ENCODE results near the gene RAB11A. TPM values are rescaled to one million over a fixed set of nuclear protein-coding genes. Genes with fewer than 3 reads are reported as not detected.

Gene RAB11A
- total and polyA plus RNA-seq, 7 donors = 89.5 to 152 (median 115) TPM

DNA sequence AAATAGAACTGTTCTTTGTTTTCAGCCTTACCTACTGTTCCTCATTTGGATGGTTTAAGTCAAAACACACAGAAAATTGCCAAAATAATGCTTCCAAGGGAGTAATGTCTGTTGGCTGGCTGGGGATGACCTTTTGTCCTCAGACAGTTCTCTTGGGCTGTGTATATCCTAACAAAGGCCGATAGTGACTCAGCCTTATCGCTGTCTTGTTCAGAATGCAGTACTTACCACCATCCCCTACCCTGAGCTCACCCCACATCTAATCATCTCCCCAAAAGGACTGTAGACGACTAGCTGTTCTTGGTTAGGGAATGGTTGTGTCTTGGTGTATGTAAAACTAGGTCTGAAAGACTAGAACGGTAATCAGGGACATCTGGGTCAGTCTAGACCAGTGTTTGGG, 35.0 kb downstream of the RAB11A start:
- TF ChIP-seq, protein P1, sequence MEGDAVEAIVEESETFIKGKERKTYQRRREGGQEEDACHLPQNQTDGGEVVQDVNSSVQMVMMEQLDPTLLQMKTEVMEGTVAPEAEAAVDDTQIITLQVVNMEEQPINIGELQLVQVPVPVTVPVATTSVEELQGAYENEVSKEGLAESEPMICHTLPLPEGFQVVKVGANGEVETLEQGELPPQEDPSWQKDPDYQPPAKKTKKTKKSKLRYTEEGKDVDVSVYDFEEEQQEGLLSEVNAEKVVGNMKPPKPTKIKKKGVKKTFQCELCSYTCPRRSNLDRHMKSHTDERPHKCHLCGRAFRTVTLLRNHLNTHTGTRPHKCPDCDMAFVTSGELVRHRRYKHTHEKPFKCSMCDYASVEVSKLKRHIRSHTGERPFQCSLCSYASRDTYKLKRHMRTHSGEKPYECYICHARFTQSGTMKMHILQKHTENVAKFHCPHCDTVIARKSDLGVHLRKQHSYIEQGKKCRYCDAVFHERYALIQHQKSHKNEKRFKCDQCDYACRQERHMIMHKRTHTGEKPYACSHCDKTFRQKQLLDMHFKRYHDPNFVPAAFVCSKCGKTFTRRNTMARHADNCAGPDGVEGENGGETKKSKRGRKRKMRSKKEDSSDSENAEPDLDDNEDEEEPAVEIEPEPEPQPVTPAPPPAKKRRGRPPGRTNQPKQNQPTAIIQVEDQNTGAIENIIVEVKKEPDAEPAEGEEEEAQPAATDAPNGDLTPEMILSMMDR (IDR thresholded peaks at IDR 0.05) = no peak
- H3K4me3 ChIP-seq = no peak overlapping the region
- H3K27ac ChIP-seq = no peak overlapping the region
- peaks cover 2 to 83% of the 10 kb centered on the region in 2 donors for H3K36me3 ChIP-seq (ENCODE audit: insufficient read depth in 1 of 2, low read depth in 1 of 2)
- H3K27me3 ChIP-seq (ENCODE audit: insufficient read depth in 3 of 3, low read length in 2 of 3) = no peaks in the 10 kb centered on the region
- H3K4me1 ChIP-seq = peaks cover 11% of the 10 kb centered on the region
- intact Hi-C loops (cut with DNase I) = no loop called here
- no peak for DNase-seq
- ATAC-seq = no peak
- H3K9me3 ChIP-seq = no peaks in the 10 kb centered on the region
- 79 to 95% (median 92%) methylated on average over 4 of the region's 4 CpGs for WGBS, 3 donors

DNA sequence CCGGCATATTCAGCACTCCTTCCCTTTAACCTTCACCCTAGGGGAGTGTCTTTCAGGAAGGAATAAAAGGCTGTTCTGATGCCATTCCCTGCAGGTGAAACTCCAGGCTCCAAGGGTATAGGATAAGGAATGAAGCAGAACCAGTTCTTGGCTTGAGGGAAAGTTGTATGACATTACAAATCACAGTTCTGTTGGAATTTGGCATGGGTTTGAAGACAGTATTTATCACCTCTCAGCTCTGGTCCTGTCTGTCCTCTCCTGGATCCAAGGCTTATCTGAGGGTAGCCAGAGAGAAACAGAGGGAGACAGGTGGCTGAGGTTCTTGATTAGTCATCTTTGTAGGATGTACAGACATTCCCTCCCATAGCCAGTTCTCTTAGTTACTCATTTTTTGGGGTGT, 37.1 kb downstream of the RAB11A start:
- TF ChIP-seq, protein P1 (IDR thresholded peaks at IDR 0.05) = no peak
- ATAC-seq (no peak), DNase-seq (no peak)
- H3K4me3 ChIP-seq = no peak overlapping the region
- WGBS, 3 donors = 97% methylated on average over 1 of the region's 1 CpG
- H3K36me3 ChIP-seq (ENCODE audit: insufficient read depth in 1 of 2, low read depth in 1 of 2) = peaks cover 2 to 77% of the 10 kb centered on the region in 2 donors
- intact Hi-C loops (cut with DNase I) = no loop called here
- no peaks in the 10 kb centered on the region for H3K27me3 ChIP-seq (ENCODE audit: insufficient read depth in 3 of 3, low read length in 2 of 3)
- no peak overlapping the region for H3K27ac ChIP-seq
- peaks cover 10% of the 10 kb centered on the region for H3K4me1 ChIP-seq
- H3K9me3 ChIP-seq = no peaks in the 10 kb centered on the region

DNA sequence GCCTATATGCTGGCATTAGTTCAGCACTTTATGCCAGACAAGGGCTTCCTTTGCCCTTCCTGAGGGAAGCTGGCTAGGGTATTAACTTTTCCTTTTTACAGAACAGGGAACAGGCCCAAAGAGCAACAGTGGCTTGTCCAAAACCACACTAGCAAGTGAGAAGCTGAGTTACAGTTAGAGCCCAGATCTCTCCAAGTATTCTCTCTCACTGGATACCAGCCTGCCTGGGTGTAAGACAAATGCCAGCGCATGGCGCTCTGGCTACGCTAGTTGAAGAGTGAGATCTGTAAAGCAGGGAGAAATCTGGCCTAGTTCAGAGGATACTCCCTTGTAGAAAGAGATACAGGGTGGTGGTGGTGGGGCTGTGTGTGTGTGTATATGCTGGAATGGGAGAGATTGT, 38.4 kb downstream of the RAB11A start:
- H3K9me3 ChIP-seq = no peaks in the 10 kb centered on the region
- H3K27me3 ChIP-seq (ENCODE audit: insufficient read depth in 3 of 3, low read length in 2 of 3) = no peaks in the 10 kb centered on the region
- intact Hi-C loops (cut with DNase I) = no loop called here
- no peaks in the 10 kb centered on the region for H3K4me1 ChIP-seq
- DNase-seq = no peak
- WGBS, 3 donors = 94 to 98% (median 97%) methylated on average over 3 of the region's 3 CpGs
- no peak for ATAC-seq
- H3K4me3 ChIP-seq = no peak overlapping the region
- TF ChIP-seq, protein P1 (IDR thresholded peaks at IDR 0.05) = no peak
- peaks cover 2 to 70% of the 10 kb centered on the region in 2 donors for H3K36me3 ChIP-seq (ENCODE audit: insufficient read depth in 1 of 2, low read depth in 1 of 2)
- no peak overlapping the region for H3K27ac ChIP-seq

DNA sequence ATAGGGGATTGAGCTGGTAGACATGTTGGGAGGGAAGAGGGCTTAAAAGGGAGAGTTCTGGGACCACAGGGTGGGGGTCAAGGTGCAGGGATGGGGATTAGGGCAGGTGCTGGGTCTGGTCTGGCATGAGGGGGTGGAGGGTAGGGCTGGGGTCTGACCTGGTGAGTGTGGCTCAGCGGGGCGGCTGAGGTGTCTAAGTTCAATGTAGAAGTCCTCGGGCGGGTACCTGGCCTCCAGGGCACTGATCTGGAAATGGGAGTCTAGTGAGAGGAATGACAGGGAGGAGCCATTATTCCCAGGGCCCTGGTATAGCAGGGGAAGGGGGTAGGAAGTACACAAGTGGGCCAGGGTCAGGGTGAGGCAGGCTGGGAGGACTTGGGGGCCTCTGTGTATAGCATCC, 39.6 kb downstream of the RAB11A start:
- H3K9me3 ChIP-seq = no peaks in the 10 kb centered on the region
- DNase-seq = no peak
- no peak overlapping the region for H3K27ac ChIP-seq
- WGBS, 3 donors = 97 to 100% (median 100%) methylated on average over 4 of the region's 4 CpGs
- no peaks in the 10 kb centered on the region for H3K27me3 ChIP-seq (ENCODE audit: insufficient read depth in 3 of 3, low read length in 2 of 3)
- intact Hi-C loops (cut with DNase I) = no loop called here
- TF ChIP-seq, protein P1 (IDR thresholded peaks at IDR 0.05) = no peak
- no peak for ATAC-seq
- H3K4me3 ChIP-seq = no peak overlapping the region
- H3K4me1 ChIP-seq = no peaks in the 10 kb centered on the region
- peaks cover 2 to 60% of the 10 kb centered on the region in 2 donors for H3K36me3 ChIP-seq (ENCODE audit: insufficient read depth in 1 of 2, low read depth in 1 of 2)

DNA sequence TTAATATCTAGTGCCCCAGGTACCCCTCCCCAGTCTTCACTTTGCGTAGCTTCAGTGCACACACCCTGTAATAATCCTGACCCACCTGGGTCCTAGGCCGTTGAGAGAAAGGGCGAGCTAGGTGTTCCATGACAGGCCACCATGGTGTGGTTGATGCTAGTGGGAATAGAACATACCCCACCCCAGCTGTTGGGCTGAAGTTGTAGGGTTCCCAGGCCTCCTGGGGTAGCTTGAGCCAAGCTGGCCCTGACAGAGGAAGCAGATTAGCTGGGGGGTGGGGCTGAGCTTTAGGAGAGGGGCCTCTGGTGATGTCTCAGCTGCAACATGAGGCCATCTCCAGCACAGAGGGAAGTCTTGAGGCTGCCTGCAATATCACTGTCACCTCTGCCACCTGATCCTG, 40.5 kb downstream of the RAB11A start:
- Histone ChIP-seq H3K9me3 (no peaks in the 10 kb centered on the region), H3K36me3 (ENCODE audit: insufficient read depth in 1 of 2, low read depth in 1 of 2) (peaks cover 2 to 51% of the 10 kb centered on the region in 2 donors), H3K4me1 (no peaks in the 10 kb centered on the region), H3K27me3 (ENCODE audit: insufficient read depth in 3 of 3, low read length in 2 of 3) (no peaks in the 10 kb centered on the region), H3K4me3 (no peak overlapping the region), H3K27ac (no peak overlapping the region)
- no peak for ATAC-seq
- WGBS, 3 donors = 86 to 95% (median 92%) methylated on average over 3 of the region's 3 CpGs
- TF ChIP-seq, protein P1 (IDR thresholded peaks at IDR 0.05) = no peak
- intact Hi-C loops (cut with DNase I) = loop anchor here (10.0 kb wide), 2 partner anchors 365 to 375 kb away; no protein-coding TSS in a partner anchor
- DNase-seq = no peak
